ENCODE measurements around the gene GPX2.
A peak's percentile ranks its signal among the peaks of the same experiment; 100 is the strongest.

GPX2 gene

GRCh38 chr14:64919618-64920017 is 22.9 kb downstream of the GPX2 start:
- no peak overlapping the region for H3K27ac ChIP-seq
- TF ChIP-seq, protein P1, sequence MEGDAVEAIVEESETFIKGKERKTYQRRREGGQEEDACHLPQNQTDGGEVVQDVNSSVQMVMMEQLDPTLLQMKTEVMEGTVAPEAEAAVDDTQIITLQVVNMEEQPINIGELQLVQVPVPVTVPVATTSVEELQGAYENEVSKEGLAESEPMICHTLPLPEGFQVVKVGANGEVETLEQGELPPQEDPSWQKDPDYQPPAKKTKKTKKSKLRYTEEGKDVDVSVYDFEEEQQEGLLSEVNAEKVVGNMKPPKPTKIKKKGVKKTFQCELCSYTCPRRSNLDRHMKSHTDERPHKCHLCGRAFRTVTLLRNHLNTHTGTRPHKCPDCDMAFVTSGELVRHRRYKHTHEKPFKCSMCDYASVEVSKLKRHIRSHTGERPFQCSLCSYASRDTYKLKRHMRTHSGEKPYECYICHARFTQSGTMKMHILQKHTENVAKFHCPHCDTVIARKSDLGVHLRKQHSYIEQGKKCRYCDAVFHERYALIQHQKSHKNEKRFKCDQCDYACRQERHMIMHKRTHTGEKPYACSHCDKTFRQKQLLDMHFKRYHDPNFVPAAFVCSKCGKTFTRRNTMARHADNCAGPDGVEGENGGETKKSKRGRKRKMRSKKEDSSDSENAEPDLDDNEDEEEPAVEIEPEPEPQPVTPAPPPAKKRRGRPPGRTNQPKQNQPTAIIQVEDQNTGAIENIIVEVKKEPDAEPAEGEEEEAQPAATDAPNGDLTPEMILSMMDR (conservative IDR thresholded peaks at IDR 0.05) = no peak

GRCh38 chr14:64919215-64919614 is 23.3 kb downstream of the GPX2 start:
- TF ChIP-seq, protein P1 (conservative IDR thresholded peaks at IDR 0.05) = no peak
- H3K27ac ChIP-seq = no peak overlapping the region

DNA sequence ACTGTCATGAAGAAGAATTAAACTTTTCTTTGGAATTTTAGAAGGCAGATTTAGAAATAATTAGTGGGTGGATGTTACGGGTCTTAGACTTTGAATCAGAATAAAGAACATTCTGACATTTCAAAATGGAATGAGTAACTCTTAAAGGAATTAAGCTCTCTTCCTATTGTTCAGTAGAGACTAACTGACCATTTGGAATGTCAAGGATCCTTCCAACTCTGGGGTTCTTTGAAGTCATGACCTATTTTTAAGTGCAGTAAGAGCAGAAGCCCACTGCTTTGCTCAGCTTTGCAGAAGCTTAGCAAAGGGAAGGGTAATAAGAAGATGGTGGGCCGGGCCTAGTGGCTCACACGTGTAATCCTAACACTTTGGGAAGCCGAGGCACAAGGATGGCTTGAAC is 24.3 kb downstream of the GPX2 start:
- no peak overlapping the region for H3K27ac ChIP-seq
- TF ChIP-seq, protein P1 (conservative IDR thresholded peaks at IDR 0.05) = no peak

GRCh38 chr14:64915797-64916196 is 26.7 kb downstream of the GPX2 start:
- TF ChIP-seq, protein P1 (conservative IDR thresholded peaks at IDR 0.05) = no peak
- no peak overlapping the region for H3K27ac ChIP-seq

DNA sequence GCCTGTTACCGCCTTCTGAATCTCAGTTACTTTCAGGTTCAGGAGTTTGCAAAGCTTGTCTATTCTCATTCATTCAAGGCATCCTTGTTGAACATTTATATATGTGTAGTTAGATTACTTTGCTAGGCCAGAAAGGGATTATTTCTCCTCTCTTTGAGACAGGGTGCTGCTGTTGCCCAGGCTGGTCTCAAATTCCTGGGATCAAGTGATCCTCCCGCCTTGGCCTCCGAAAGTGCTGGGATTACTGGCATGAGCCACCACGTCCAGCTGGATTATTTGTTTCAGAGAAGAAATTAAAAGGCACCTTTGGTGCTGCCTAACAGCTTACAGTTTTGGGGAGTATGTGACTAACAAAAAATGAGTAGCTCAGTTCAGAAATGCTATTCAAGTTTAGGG is 27.5 kb downstream of the GPX2 start:
- TF ChIP-seq, protein P1 (conservative IDR thresholded peaks at IDR 0.05) = no peak
- H3K27ac ChIP-seq = peak overlapping the region; percentile 85

DNA sequence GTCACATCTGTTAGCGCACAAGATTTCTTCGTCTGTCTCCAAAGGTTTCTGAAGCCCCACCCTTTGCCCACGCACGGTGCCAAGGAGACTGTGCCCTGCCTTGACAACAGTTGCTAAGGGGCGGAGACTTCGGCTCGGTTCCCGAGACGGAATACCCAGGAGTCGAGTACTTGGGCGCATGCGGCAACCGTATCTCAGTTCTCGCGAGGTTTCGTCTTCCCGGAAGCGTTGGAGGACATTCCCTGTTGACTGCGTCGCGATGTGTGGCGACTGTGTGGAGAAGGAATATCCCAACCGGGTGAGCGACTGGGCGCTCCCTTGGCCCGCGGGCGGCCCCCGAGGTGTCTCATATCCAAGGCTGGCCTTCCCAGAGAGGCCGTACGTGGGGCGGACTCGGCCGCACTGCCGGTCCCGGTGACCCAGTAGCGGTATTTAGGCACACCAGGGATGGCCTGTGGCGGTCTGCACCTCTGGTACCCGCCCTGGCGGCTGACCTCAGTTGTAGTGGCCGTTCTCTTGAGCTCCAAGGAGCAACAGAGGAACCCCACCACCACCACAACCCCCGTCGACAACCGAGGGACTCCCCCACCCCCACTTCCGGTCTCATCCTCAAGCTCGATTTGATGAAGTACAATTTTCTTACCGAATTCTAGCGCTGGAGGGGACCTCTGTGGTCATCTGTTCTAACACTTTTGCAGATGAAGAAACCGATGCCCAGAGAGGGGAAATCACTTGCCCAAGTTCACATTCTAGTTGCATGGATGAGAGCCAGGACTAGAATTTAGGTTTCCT is 28.1 kb downstream of the GPX2 start, which contains the start of gene CHURC1:
Gene CHURC1, plus strand, starts transcription at position 219 of the 792 bp plus-strand sequence. Its CDS starts 41 bp downstream, at position 260.
- peak within 1 kb of the TSS; percentile 85 for H3K27ac ChIP-seq
- TF ChIP-seq, protein P1 (conservative IDR thresholded peaks at IDR 0.05) = no peak

DNA sequence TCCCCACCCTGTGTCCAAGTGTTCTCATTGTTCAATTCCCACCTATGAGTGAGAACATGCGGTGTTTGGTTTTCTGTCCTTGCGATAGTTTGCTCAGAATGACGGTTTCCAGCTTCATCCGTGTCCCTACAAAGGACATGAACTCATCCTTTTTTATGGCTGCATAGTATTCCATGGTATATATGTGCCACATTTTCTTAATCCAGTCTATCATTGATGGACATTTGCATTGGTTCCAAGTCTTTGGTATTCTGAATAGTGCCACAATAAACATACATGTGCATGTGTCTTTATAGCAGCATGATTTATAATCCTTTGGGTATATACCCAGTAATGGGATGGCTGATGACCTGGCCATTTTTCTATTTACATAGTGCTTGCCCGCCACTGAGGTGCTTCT is 29.1 kb downstream of the GPX2 start:
- peak overlapping the region; percentile 85 for H3K27ac ChIP-seq

- H3K27ac ChIP-seq = no peak overlapping the region
- TF ChIP-seq, protein P1 (conservative IDR thresholded peaks at IDR 0.05) = no peak
These were observed 30.3 kb downstream of the GPX2 start for GRCh38 chr14:64912261-64912660.
